Activated T-cell treated with anti-CD3 and anti-CD28 coated beads for 1 hour (primary cell): ENCODE results near the gene GSTA5.
"Not testable (repeated sequence)": the region's sequence is repeated elsewhere in the genome, so short reads cannot be mapped to it uniquely, and the experiment has no call there.

Experiments used
- DNase-seq: peaks from one replicate; pipeline ENCODE4 v3.0.0-alpha.2; 2020; ENCODE audit warnings: low read depth

The GSTA5 gene

GRCh38 chr6:52840763-52841585 lies at the start of gene GSTA5:
GSTA5 (minus strand) TSS chr6:52840813.
- no peak for DNase-seq

- no peak for DNase-seq
These were observed 49.4 kb upstream of the GSTA5 start for GRCh38 chr6:52890018-52890417.

- no peak for DNase-seq
These were observed 47.4 kb upstream of the GSTA5 start for GRCh38 chr6:52887910-52888524.

- DNase-seq, result peak; percentile 34
These were observed 41.6 kb upstream of the GSTA5 start for GRCh38 chr6:52881996-52882841.

- DNase-seq, result no peak
These were observed 41.0 kb upstream of the GSTA5 start for GRCh38 chr6:52881662-52881995.

GRCh38 chr6:52877786-52878185 lies 37.2 kb upstream of the GSTA5 start:
- DNase-seq, result no peak

GRCh38 chr6:52877168-52877567 lies 36.6 kb upstream of the GSTA5 start:
- DNase-seq, result no peak

- no peak for DNase-seq
These were observed 35.6 kb upstream of the GSTA5 start for GRCh38 chr6:52876056-52876787.

- no peak for DNase-seq
These were observed 31.4 kb upstream of the GSTA5 start for GRCh38 chr6:52872031-52872430.

GRCh38 chr6:52871621-52872020 lies 31.0 kb upstream of the GSTA5 start:
- no peak for DNase-seq

- DNase-seq, result not testable (repeated sequence)
These were observed 29.9 kb upstream of the GSTA5 start for GRCh38 chr6:52870335-52871091.

GRCh38 chr6:52868899-52869298 lies 28.3 kb upstream of the GSTA5 start:
- not testable (repeated sequence) for DNase-seq

- no peak for DNase-seq
These were observed 27.6 kb upstream of the GSTA5 start for GRCh38 chr6:52868240-52868639.

GRCh38 chr6:52861151-52861550 lies 20.5 kb upstream of the GSTA5 start:
- not testable (repeated sequence) for DNase-seq

- DNase-seq, result no peak
These were observed 17.8 kb upstream of the GSTA5 start for GRCh38 chr6:52858416-52858815.

GRCh38 chr6:52856137-52856536 lies 15.5 kb upstream of the GSTA5 start:
- not testable (repeated sequence) for DNase-seq

- DNase-seq, result no peak
These were observed 8.5 kb upstream of the GSTA5 start for GRCh38 chr6:52849137-52849536.

GRCh38 chr6:52846002-52846401 lies 5.4 kb upstream of the GSTA5 start:
- no peak for DNase-seq

GRCh38 chr6:52843605-52844004 lies 3.0 kb upstream of the GSTA5 start:
- DNase-seq, result no peak

- peak; percentile 17 for DNase-seq
These were observed 1.2 kb downstream of the GSTA5 start for GRCh38 chr6:52839124-52840055.
